ENCODE results near the gene IL34.

DNA sequence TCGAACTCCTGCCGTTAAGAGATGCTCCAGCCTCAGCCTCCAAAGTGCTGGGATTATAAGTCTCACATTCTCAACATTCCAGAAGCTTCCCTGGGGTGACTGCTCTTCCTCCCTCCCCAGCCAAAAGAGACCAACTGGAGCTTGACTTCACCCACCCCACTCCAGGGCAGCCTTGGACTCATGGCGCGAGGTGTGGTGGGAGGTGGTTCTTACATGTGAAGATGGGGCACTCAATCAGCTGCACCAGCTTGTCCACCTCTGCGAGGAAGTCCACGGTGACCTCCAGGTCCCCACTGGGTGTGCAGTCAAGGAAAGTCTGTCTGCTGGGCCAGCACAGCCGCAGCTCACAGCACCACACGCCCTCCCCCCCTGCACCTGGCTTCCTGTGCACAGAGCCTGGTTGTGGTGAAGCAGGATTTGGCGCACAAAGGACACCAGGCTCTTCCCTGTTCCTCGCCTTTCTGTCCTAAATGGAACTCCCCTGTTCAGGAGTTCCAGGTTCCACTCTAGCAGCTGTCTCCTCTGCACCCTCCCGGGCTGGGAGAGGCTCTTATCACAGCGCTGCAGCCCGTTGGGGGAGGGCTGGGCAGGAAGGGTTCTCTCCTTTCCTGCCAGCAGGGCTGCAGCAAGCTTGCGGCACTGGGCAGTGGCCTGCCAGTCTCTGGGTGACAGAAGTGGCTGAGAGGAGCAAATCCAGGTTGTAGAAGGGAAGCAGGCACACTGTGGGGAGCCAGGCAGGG is 49.1 kb downstream of the IL34 start:
- TF ChIP-seq, protein P1, sequence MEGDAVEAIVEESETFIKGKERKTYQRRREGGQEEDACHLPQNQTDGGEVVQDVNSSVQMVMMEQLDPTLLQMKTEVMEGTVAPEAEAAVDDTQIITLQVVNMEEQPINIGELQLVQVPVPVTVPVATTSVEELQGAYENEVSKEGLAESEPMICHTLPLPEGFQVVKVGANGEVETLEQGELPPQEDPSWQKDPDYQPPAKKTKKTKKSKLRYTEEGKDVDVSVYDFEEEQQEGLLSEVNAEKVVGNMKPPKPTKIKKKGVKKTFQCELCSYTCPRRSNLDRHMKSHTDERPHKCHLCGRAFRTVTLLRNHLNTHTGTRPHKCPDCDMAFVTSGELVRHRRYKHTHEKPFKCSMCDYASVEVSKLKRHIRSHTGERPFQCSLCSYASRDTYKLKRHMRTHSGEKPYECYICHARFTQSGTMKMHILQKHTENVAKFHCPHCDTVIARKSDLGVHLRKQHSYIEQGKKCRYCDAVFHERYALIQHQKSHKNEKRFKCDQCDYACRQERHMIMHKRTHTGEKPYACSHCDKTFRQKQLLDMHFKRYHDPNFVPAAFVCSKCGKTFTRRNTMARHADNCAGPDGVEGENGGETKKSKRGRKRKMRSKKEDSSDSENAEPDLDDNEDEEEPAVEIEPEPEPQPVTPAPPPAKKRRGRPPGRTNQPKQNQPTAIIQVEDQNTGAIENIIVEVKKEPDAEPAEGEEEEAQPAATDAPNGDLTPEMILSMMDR (IDR thresholded peaks at IDR 0.05), result peak in 1 of 4 experiments; percentile 43
- TF ChIP-seq POLR2A (IDR thresholded peaks at IDR 0.05) (no peak), POLR2AphosphoS5 (IDR thresholded peaks at IDR 0.05) (peak; percentile 20)

Measured in prostate gland (tissue), 2 donors.